GM12865 (cell line): ENCODE data around the gene LINS1.

ENCODE experiments used
- DNase-seq: peaks from one replicate; pipeline ENCODE4 v3.0.0; 2010; ENCODE audit warnings: low read depth
- H3K4me3 ChIP-seq: 2 replicates; pipeline ENCODE4 v1.5.1; 2011; ENCODE audit warnings: mild to moderate bottlenecking, low read depth, low read length, control low read depth
- CTCF ChIP-seq: IDR thresholded peaks from 2 replicates; pipeline ENCODE4 v1.5.1; 2011; ENCODE audit warnings: low read length, control low read depth, low read depth, inconsistent platforms; ENCODE audit not compliant: insufficient read depth; ENCODE audit errors: missing control alignments

Gene LINS1

GRCh38 chr15:100573526-100573925 lies 28.5 kb downstream of the LINS1 start:
- H3K4me3 ChIP-seq = no peak overlapping the region
- DNase-seq = no peak
- no peak for TF ChIP-seq CTCF

- peak; percentile 0 for TF ChIP-seq CTCF
- no peak overlapping the region for H3K4me3 ChIP-seq
- DNase-seq = no peak
Observed at GRCh38 chr15:100572362-100572983, 29.5 kb downstream of the LINS1 start.

DNA sequence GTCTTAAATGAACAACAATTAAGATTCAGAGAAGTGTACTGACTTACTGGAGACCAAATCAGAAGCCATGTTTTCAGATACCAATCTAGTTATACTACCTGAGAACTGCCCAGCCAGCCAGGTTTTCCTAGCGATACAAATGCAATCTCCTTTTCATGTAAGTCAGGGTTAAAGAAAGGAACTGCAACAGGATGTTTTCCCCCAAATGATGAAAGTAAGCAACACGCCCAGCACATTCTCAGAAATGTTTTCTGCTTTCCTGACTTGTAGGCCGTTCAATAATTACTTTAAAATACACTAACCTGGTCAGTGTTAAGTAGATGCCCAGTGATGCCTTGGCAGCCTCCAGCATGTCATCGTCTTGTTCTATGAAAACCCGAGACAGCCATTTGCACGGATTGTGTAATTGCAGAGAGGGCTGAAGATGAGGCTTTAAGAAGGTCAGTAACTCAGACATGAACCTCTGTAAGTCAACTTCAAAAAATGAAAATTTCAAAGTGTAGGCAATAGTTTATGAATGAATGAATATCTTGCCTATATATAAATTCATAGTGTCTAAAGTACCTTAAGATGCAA lies 30.3 kb downstream of the LINS1 start:
- TF ChIP-seq CTCF = no peak
- H3K4me3 ChIP-seq = no peak overlapping the region
- DNase-seq = peak; percentile 5

DNA sequence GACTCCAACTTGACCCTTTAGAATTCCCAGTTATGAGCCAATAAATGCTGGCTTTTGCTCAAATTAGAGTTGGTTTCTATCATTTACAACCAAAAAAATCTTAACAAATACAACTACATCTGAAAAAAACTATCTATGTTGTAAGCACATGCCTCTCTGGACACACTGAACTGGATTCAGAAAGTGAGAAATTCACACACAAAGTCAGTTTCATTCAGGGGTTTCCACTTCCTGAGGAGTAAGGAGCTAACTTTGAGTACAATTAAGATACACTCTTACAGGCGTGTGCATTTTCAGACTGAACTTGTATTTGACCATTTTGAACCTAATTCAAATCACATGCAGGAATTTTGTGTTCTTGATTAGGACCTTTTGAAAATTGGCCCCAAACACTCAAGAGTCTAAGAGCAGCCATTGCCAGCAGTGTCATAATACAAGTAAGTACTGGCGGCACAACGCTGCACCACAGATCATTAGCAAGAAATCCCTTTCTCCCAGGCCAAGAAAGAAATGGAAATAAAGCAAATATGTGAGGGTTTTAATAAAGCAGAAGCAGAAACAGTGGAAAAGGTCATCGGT lies 31.2 kb downstream of the LINS1 start:
- peak; percentile 77 for DNase-seq
- no peak overlapping the region for H3K4me3 ChIP-seq
- TF ChIP-seq CTCF = no peak

GRCh38 chr15:100570275-100570674 lies 31.7 kb downstream of the LINS1 start:
- H3K4me3 ChIP-seq = no peak overlapping the region
- no peak for DNase-seq

DNA sequence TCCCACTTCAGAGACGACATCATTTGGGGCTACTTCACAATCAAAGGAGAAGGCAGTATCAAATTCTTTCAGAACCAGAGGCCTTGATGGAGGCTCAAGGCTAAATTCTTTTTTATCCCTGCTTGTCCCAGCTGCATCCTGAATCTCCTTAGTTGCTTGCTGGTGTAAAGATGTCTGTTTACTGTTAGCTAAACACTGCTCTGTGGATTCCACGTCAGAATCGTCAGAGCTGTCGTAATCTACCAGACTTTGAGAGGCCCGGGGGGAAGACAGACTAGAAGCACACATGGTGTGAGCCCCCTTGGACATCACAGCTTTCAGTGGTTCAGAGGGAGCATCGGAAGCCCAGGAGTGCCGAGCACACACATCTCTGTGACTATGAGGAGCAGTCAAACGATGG lies 32.6 kb downstream of the LINS1 start:
- no peak for TF ChIP-seq CTCF
- DNase-seq = no peak
- H3K4me3 ChIP-seq = no peak overlapping the region

More at GRCh38 chr15:100570275-100570674, 31.7 kb downstream of the LINS1 start:
- TF ChIP-seq CTCF = no peak
